HG02981 (cell line): ENCODE data around the gene DSC3.
"Not testable (repeated sequence)": the region's sequence is repeated elsewhere in the genome, so short reads cannot be mapped to it uniquely, and the experiment has no call there.

ENCODE experiments used
- ATAC-seq: cut with Tn5 transposase; IDR thresholded peaks from one replicate; pipeline ENCODE4 v1.9.1; 2021; ENCODE audit warnings: mild to moderate bottlenecking, moderate library complexity; ENCODE audit not compliant: unreplicated experiment

DSC3 gene

DNA sequence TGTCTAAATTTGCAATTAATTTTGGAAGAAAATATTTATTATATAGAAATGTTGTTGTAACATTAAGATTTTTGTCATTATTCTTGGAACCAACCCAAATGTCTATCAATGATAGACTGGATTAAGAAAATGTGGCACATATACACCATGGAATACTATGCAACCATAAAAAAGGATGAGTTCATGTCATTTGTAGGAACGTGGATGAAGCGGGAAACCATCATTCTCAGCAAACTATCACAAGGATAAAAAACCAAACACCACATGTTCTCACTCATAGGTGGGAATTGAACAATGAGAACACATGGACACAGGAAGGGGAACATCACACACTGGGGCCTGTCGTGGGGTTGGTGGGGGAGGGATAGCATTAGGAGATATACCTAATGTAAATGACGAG is 64.5 kb downstream of the DSC3 start:
- ATAC-seq = not testable (repeated sequence)

- ATAC-seq = peak; percentile 88
Measured at GRCh38 chr18:30971338-30971956, 71.1 kb downstream of the DSC3 start.

DNA sequence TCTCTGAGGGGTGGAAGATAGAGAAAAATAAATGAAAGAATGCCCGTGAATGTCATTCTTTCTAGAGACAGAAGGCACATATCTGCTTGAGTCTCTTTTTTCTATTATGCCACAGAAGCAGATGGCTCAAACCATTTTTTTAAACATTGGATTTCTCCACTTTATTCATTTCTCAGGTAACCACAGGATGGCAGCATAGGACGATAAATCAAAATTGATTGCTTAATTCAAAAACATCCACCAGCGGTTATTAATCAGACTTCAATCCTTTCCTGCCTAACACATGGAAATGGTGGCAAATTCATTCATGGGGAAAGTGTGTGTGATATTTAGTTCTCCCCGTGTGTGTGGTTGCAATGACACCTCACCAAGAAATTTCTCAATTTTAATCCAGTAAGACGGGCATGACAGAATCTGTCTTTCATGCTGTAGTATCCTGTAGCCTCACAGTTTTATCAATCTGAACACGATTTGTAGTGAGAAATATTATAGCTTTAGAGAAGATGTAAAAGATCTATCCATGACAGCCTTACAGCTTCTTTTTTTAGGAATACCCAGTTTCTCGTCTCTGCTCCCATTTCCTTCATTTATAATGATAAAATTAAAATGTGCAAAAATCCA is 72.2 kb downstream of the DSC3 start:
- ATAC-seq = no peak

- no peak for ATAC-seq
Measured at GRCh38 chr18:30969670-30970170, 72.8 kb downstream of the DSC3 start.

DNA sequence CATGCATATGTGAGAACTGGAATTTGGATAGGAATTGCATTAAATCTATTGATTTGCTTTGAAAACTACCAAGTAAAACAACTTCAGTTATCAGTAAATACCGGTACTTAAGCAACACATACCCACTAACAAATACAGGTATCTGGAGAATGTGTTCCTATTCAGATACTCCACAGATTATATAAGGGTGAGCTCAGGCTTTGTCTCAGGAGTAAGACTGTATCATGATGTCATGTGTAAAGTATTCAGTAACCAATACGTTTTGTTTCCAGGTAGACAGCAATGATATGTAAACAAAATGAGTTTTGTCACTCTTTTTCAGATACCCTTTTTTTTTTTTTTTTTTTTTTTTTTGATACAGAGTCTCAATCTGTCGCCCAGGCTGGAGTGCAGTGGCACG is 74.8 kb downstream of the DSC3 start:
- ATAC-seq = no peak

DNA sequence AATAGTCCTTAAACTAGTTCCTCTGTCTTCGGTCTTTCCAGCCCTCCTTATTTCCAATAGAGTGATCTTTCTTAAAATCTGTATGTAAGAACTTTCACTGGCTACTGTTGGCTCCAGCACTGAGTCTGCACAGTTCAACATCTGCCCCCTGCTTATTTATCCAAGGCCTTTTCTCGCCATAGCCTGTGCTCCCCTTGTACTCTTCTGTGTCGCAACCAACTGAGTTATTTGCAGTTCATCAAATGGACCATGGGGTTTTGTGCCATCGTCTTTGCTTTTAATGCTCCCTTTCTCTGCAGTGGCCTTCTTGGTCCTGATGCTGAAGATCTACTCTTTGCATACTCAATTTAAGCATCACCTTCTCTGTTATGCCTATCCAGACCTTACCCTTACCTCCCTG is 77.3 kb downstream of the DSC3 start:
- ATAC-seq = no peak

DNA sequence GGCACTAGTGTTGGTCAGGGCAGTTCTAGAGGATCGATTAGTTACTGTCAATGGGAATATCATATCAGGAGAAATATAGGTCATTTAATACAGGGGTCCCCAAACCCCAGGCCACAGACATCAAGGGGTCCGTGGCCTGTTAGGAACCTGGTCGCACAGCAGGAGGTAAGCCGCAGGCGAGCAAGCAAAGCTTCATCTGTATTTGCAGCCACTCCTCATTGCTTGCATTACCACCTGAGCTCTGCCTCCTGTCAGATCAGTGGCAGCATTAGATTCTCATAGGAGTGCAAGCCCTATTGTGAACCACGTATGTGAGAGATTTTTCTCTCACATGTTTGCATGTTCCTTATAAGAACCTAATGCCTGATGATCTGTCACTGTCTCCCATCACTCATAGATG is 81.9 kb downstream of the DSC3 start:
- no peak for ATAC-seq

GRCh38 chr18:30957066-30957465 is 85.5 kb downstream of the DSC3 start:
- no peak for ATAC-seq

GRCh38 chr18:30954262-30954661 is 88.3 kb downstream of the DSC3 start:
- no peak for ATAC-seq

GRCh38 chr18:30945761-30946160 is 96.8 kb downstream of the DSC3 start:
- no peak for ATAC-seq

GRCh38 chr18:30944773-30945417 is 97.6 kb downstream of the DSC3 start:
- ATAC-seq = no peak

DNA sequence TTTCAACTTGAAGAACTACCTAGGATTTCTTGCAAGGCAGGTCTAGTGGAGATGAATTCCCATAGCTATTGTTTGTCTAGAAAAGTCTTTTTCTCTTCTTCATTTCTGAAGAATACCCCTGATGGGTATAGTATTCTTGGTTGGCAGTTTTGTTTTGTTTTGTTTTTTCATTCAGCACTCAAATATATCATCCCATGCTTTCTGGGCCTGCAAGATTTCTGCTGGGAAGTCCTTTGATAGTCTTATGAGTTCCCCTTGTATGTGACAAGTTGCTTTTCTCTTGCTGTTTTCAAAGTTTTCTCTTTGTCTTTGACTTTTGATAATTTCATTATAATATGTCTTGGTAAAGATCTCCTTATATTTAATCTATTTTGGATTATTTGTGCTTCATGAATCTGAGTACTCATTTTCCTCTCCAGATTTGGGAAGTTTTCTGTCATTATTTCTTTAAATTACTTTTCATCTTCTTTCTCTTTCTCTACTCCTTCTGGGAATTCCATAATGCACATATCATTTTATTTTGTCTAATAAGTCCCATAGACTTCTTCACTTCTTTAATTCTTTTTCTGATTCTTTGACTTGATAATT is 101.5 kb downstream of the DSC3 start:
- ATAC-seq = no peak
